Gastrocnemius medialis (tissue), 4 donors: ENCODE results near the gene PTPRQ. TPM values are rescaled to one million over a fixed set of nuclear protein-coding genes. Genes with fewer than 3 reads are reported as not detected.

Experiments
- ATAC-seq, 2 donors: fragments of 150-250 bp; one replicate each; pipeline ENCODE4 v1.9.1; 2016
- DNase-seq, 2 donors: peaks; one replicate each; pipeline ENCODE4 v3.0.0-alpha.2; 2019
- H3K27ac ChIP-seq, 4 donors: fragments of 200-600 bp; sonication (generic); 1 replicate in 1 of 4; 2 replicates in 3 of 4; pipeline ENCODE4 v1.5.1; 2016 to 2018; ENCODE audit warnings: mild to moderate bottlenecking in 2 of 4, moderate library complexity in 1 of 4
- H3K27me3 ChIP-seq, 3 donors: fragments of 200-600 bp; sonication (generic) in 2 of 3; 1 replicate in 1 of 3; 2 replicates in 2 of 3; pipeline versions ENCODE4 v1.5.1 to v1.6.0; 2016 to 2019; ENCODE audit warnings: mild to moderate bottlenecking in 1 of 3, moderate library complexity in 1 of 3
- H3K36me3 ChIP-seq, 2 donors: fragments of 200-600 bp; sonication (generic) in 1 of 2; one replicate each; pipeline ENCODE4 v1.5.1; 2017 to 2018
- H3K4me1 ChIP-seq, 2 donors: fragments of 200-600 bp; sonication (generic) in 1 of 2; one replicate each; pipeline ENCODE4 v1.5.1; 2016 to 2017; ENCODE audit warnings: mild to moderate bottlenecking in 2 of 2
- H3K4me3 ChIP-seq, 4 donors: fragments of 200-600 bp; sonication (generic) in 3 of 4; 1 replicate in 1 of 4; 2 replicates in 3 of 4; pipeline ENCODE4 v1.5.1; 2016 to 2019; ENCODE audit warnings: mild to moderate bottlenecking in 2 of 4
- H3K9me3 ChIP-seq, 3 donors: fragments of 200-600 bp; sonication (generic) in 2 of 3; 1 replicate in 1 of 3; 2 replicates in 2 of 3; pipeline ENCODE4 v1.5.1; 2016 to 2019
- CTCF ChIP-seq, 5 experiments: fragments of 450-650 bp in 3 of 5; fragments of 200-600 bp in 2 of 5; sonication (generic) in 2 of 5; IDR thresholded peaks in 4 of 5; conservative IDR thresholded peaks in 1 of 5; 1 replicate in 4 of 5; 2 replicates in 1 of 5; pipeline ENCODE4 v1.5.1; 2016 to 2019; ENCODE audit warnings: antibody characterized with exemption in 5 of 5, mild to moderate bottlenecking in 3 of 5, moderate library complexity in 3 of 5
- POLR2A ChIP-seq, 2 donors: fragments of 450-650 bp; IDR thresholded peaks; one replicate each; pipeline ENCODE4 v1.6.1; 2017; ENCODE audit warnings: antibody characterized with exemption in 2 of 2, mild to moderate bottlenecking in 2 of 2, moderate library complexity in 2 of 2
- in situ Hi-C, 4 donors: fragments of 200-750 bp; cut with MboI; loops; one replicate each; pipeline versions ENCODE4 v1.15.0 to v1.8.0; 2017; ENCODE audit warnings: low sequenced_read_pairs in 4 of 4
- intact Hi-C: fragments of 100-400 bp; cut with DNase I; formaldehyde crosslinking; loops from one replicate; pipeline ENCODE4 v1.15.1; 2023; ENCODE audit warnings: low total_unique reads
- total RNA-seq, 4 donors: library from RNA; depleted of rRNA; stranded (reverse); fragments of >200 nt; gene quantifications; one replicate each; pipeline versions ENCODE4 v1.1.0 to v1.2.3, GENCODE V29; 2016

Gene PTPRQ
- total RNA-seq, 4 donors from 2014 or later: 0.02 to 0.91 (median 0.46) TPM; not detected in 1

GRCh38 chr12:80491166-80491565, 47.1 kb downstream of the PTPRQ start:
- intact Hi-C loops (no loop called here), in situ Hi-C loops (no loop called here)
- TF ChIP-seq POLR2A (IDR thresholded peaks at IDR 0.05) (no peak), CTCF (IDR thresholded peaks at IDR 0.05 in 4 of 5, conservative IDR thresholded peaks at IDR 0.05 in 1 of 5) (no peak)
- Histone ChIP-seq H3K27me3 (no peaks in the 10 kb centered on the region), H3K4me3 (no peak overlapping the region), H3K27ac (no peak overlapping the region), H3K4me1 (no peaks in the 10 kb centered on the region), H3K9me3 (no peaks in the 10 kb centered on the region), H3K36me3 (no peaks in the 10 kb centered on the region)
- no peak for ATAC-seq
- no peak for DNase-seq

GRCh38 chr12:80493466-80493865, 49.4 kb downstream of the PTPRQ start:
- DNase-seq: no peak
- Histone ChIP-seq H3K9me3 (no peaks in the 10 kb centered on the region), H3K27ac (no peak overlapping the region), H3K36me3 (no peaks in the 10 kb centered on the region), H3K4me1 (no peaks in the 10 kb centered on the region), H3K27me3 (no peaks in the 10 kb centered on the region), H3K4me3 (no peak overlapping the region)
- intact Hi-C loops (no loop called here), in situ Hi-C loops (no loop called here)
- no peak for TF ChIP-seq POLR2A (IDR thresholded peaks at IDR 0.05)
- no peak for TF ChIP-seq CTCF (IDR thresholded peaks at IDR 0.05 in 4 of 5, conservative IDR thresholded peaks at IDR 0.05 in 1 of 5)
- ATAC-seq: no peak

- H3K9me3 ChIP-seq: no peaks in the 10 kb centered on the region
- DNase-seq (no peak), ATAC-seq (no peak)
- no peaks in the 10 kb centered on the region for H3K36me3 ChIP-seq
- no peak overlapping the region for H3K4me3 ChIP-seq
- H3K27me3 ChIP-seq: no peaks in the 10 kb centered on the region
- intact Hi-C loops: no loop called here
- H3K4me1 ChIP-seq: no peaks in the 10 kb centered on the region
- no peak overlapping the region for H3K27ac ChIP-seq
- in situ Hi-C loops: no loop called here
- TF ChIP-seq POLR2A (IDR thresholded peaks at IDR 0.05) (no peak), CTCF (IDR thresholded peaks at IDR 0.05 in 4 of 5, conservative IDR thresholded peaks at IDR 0.05 in 1 of 5) (no peak)
Observed at GRCh38 chr12:80494836-80495235, 50.8 kb downstream of the PTPRQ start.

- no peak for TF ChIP-seq CTCF (IDR thresholded peaks at IDR 0.05 in 4 of 5, conservative IDR thresholded peaks at IDR 0.05 in 1 of 5)
- no peak for TF ChIP-seq POLR2A (IDR thresholded peaks at IDR 0.05)
- H3K27me3 ChIP-seq: no peaks in the 10 kb centered on the region
- no peak overlapping the region for H3K4me3 ChIP-seq
- H3K4me1 ChIP-seq: no peaks in the 10 kb centered on the region
- in situ Hi-C loops (no loop called here), intact Hi-C loops (no loop called here)
- ATAC-seq (no peak), DNase-seq (no peak)
- H3K36me3 ChIP-seq: no peaks in the 10 kb centered on the region
- H3K27ac ChIP-seq: no peak overlapping the region
- H3K9me3 ChIP-seq: no peaks in the 10 kb centered on the region
Observed at GRCh38 chr12:80498059-80498728, 54.2 kb downstream of the PTPRQ start.
